ENCODE measurements around the gene GJB1. TPM values are rescaled to one million over a fixed set of nuclear protein-coding genes. Genes with fewer than 3 reads are reported as not detected.

GJB1 gene
- total and polyA plus RNA-seq, 2 of the 4 experiments (the other 2 are of a cell fraction) = not detected

- H3K4me1 ChIP-seq (ENCODE audit: control insufficient read depth, insufficient read depth, low read length) = no peaks in the 10 kb centered on the region
- H3K4me2 ChIP-seq (ENCODE audit: low read depth, low read length) = no peak overlapping the region
- WGBS, 2 experiments (ENCODE audit: extremely low coverage in 2 of 2, insufficient read length in 1 of 2) = 56% methylated on average over 1 of the region's 2 CpGs; no CpG with 5 or more reads in 1 of the 2 experiments
- H3K23ac ChIP-seq (ENCODE audit: low read depth, low read length) = no peak overlapping the region
- H3K9me3 ChIP-seq (ENCODE audit: control insufficient read depth, insufficient read depth, low read length) = no peaks in the 10 kb centered on the region
- no peak overlapping the region for H3K14ac ChIP-seq (replicated peaks; ENCODE audit: low read depth, low read length)
- no peaks in the 10 kb centered on the region for H3K36me3 ChIP-seq (ENCODE audit: control insufficient read depth, insufficient read depth, low read length)
- no peaks in the 10 kb centered on the region for H3K9me1 ChIP-seq (ENCODE audit: insufficient read depth, low read length)
- no peak overlapping the region for H3K4me3 ChIP-seq (ENCODE audit: insufficient read depth, low read depth, low read length)
- no peak overlapping the region for H3K4ac ChIP-seq (ENCODE audit: low read depth, low read length)
- no peak overlapping the region for H2BK15ac ChIP-seq (ENCODE audit: low read depth, low read length)
- no peak for DNase-seq
- no TSS peak for BruUV-seq (replicated peaks)
- dilution Hi-C loops (cut with HindIII; ENCODE audit: low sequenced_read_pairs, unreplicated experiment) (no loop called here), intact Hi-C loops (cut with micrococcal nuclease) (no loop called here), in situ Hi-C loops (cut with MboI; ENCODE audit: low sequenced_read_pairs) (no loop called here)
- ChIA-PET POLR2A (ENCODE audit: unreplicated experiment) (no interaction called here), CTCF (interaction anchor here (1.0 kb wide), 1 partner anchor 203 kb away, joined by 3 read pairs; no protein-coding TSS in a partner anchor)
- no peaks in the 10 kb centered on the region for H4K20me1 ChIP-seq (ENCODE audit: insufficient read depth, low read length)
- no peak overlapping the region for H2AK9ac ChIP-seq (replicated peaks; ENCODE audit: low read depth, low read length, poor library complexity)
- no peak overlapping the region for H3K18ac ChIP-seq (ENCODE audit: low read depth, low read length)
- H4K91ac ChIP-seq (ENCODE audit: insufficient read depth, low read depth, low read length) = no peak overlapping the region
- H3K27me3 ChIP-seq (ENCODE audit: control insufficient read depth, insufficient read depth, low read length) = peaks cover 6% of the 10 kb centered on the region
- no peak for TF ChIP-seq CHD1 (IDR thresholded peaks at IDR 0.05; ENCODE audit: low read depth, low read length)
- TF ChIP-seq BHLHE40 (IDR thresholded peaks at IDR 0.05; ENCODE audit: low read depth, low read length) = no peak
- TF ChIP-seq ELK1 (IDR thresholded peaks at IDR 0.05; ENCODE audit: borderline replicate concordance, low read depth, low read length) = no peak
- no peak for TF ChIP-seq CEBPB (IDR thresholded peaks at IDR 0.05; ENCODE audit: low read depth, low read length)
- no peak for TF ChIP-seq MAFK (IDR thresholded peaks at IDR 0.05; ENCODE audit: low read depth, low read length)
- no peak for TF ChIP-seq CTCF (conservative IDR thresholded peaks at IDR 0.05; ENCODE audit: low read depth, low read length)
- no peak for TF ChIP-seq POLR2A (IDR thresholded peaks at IDR 0.05; ENCODE audit: low read depth, low read length)
- no peak for TF ChIP-seq RAD21 (IDR thresholded peaks at IDR 0.05; ENCODE audit: low read length)
- no peak for TF ChIP-seq FOS (IDR thresholded peaks at IDR 0.05; ENCODE audit: low read depth, low read length)
- H2BK20ac ChIP-seq (ENCODE audit: low read depth, low read length) = no peak overlapping the region
- H4K5ac ChIP-seq (ENCODE audit: low read depth, low read length) = no peak overlapping the region
- no peak overlapping the region for H2AK5ac ChIP-seq (ENCODE audit: low read depth, low read length)
- no peak overlapping the region for H2BK120ac ChIP-seq (ENCODE audit: low read depth, low read length)
- H4K8ac ChIP-seq (ENCODE audit: low read depth in 2 of 2, low read length in 2 of 2) = no peak overlapping the region
- no peak overlapping the region for H3K56ac ChIP-seq (ENCODE audit: extremely low read depth, insufficient read depth, low read length)
- H2BK5ac ChIP-seq (ENCODE audit: low read depth, low read length, poor library complexity, severe bottlenecking) = no peak overlapping the region
- no peaks in the 10 kb centered on the region for H3K79me1 ChIP-seq (ENCODE audit: low read depth in 1 of 2, low read length in 2 of 2)
- no peak overlapping the region for H3K27ac ChIP-seq (ENCODE audit: insufficient read depth, low read length)
- no peak overlapping the region for H2AFZ ChIP-seq (replicated peaks; ENCODE audit: low read length, poor library complexity)
- H3K9ac ChIP-seq (ENCODE audit: low read depth, low read length) = no peak overlapping the region
- ATAC-seq (ENCODE audit: low read depth) = no peak
Observed at GRCh38 chrX:71173440-71173839, 49.6 kb upstream of the GJB1 start.

Data from IMR-90 (cell line).